ENCODE results near the gene ALDH2. TPM values are rescaled to one million over a fixed set of nuclear protein-coding genes. Genes with fewer than 3 reads are reported as not detected.

ALDH2 gene
- total and polyA plus RNA-seq, 8 donors = 22.3 to 80.2 (median 40.6) TPM

DNA sequence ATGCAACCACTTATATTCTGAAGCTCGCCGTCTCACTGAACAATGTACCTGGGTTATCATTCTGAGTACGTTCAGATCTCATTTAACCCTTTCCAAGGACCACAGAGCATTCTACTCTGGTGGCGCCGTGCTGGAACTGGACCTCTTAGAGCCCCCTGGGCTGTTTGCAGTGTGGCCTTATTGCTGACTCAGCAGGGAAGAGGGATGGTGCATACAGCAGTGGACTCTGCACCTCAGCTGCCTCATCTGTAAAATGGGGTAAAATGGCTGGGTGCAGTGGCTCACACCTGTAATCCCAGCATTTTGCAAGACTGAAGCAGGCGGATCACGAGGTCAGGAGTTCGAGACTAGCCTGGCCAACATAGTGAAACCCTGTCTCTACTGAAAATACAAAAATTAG is 2.9 kb downstream of the ALDH2 start:
- TF ChIP-seq, protein P1, sequence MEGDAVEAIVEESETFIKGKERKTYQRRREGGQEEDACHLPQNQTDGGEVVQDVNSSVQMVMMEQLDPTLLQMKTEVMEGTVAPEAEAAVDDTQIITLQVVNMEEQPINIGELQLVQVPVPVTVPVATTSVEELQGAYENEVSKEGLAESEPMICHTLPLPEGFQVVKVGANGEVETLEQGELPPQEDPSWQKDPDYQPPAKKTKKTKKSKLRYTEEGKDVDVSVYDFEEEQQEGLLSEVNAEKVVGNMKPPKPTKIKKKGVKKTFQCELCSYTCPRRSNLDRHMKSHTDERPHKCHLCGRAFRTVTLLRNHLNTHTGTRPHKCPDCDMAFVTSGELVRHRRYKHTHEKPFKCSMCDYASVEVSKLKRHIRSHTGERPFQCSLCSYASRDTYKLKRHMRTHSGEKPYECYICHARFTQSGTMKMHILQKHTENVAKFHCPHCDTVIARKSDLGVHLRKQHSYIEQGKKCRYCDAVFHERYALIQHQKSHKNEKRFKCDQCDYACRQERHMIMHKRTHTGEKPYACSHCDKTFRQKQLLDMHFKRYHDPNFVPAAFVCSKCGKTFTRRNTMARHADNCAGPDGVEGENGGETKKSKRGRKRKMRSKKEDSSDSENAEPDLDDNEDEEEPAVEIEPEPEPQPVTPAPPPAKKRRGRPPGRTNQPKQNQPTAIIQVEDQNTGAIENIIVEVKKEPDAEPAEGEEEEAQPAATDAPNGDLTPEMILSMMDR (IDR thresholded peaks at IDR 0.05) = no peak
- H3K36me3 ChIP-seq = no peaks in the 10 kb centered on the region
- no peak for DNase-seq
- WGBS, 2 donors = 77 to 80% methylated on average over 8 of the region's 8 CpGs
- H3K4me1 ChIP-seq = peaks cover 15 to 36% (median 18%) of the 10 kb centered on the region in 3 donors
- H3K27me3 ChIP-seq = no peaks in the 10 kb centered on the region
- ATAC-seq = no peak
- H3K9me3 ChIP-seq = no peaks in the 10 kb centered on the region
- intact Hi-C loops (cut with DNase I) = loop anchor here in 1 of 3 donors (10.0 kb wide), 1 partner anchor 45 kb away; no protein-coding TSS in a partner anchor
- FAIRE-seq = no peak
- H3K27ac ChIP-seq = no peak overlapping the region
- no peak overlapping the region for H3K4me3 ChIP-seq

DNA sequence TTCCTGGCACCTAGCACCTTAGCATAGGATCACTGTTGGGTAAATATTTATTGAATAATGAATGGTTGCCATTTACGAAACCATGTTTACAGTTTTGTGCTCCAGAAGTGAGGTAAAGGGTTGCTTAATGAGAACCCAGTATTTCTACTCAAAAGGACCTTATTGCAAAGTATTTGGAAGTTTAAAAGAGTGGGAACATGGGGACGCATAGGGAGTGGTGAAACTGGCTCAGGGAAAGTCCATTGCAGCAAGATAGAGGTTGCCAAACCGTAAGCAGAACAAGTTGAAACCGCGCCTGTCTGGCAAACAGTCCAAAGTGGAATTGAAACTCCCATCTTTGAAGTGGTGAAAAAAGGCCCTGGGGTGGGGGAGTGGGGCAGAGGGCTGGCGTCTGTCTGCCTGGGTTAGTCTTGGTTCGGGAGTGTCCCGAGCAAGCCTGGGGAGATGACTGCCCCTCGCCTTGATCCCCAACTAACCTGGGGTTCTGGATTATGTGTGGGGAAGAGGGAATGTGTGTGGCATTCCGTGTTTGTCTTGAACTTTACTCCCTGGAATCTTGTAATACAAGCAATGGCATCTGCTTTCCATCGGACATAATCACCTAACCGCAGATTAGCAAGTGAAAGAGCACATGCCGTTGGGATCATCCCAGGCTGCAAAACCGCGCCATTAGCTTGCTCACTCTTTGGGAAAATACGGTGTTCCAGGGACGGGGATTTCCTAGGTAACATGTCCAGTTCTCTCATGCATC is 7.2 kb downstream of the ALDH2 start:
- H3K4me3 ChIP-seq = no peak overlapping the region

DNA sequence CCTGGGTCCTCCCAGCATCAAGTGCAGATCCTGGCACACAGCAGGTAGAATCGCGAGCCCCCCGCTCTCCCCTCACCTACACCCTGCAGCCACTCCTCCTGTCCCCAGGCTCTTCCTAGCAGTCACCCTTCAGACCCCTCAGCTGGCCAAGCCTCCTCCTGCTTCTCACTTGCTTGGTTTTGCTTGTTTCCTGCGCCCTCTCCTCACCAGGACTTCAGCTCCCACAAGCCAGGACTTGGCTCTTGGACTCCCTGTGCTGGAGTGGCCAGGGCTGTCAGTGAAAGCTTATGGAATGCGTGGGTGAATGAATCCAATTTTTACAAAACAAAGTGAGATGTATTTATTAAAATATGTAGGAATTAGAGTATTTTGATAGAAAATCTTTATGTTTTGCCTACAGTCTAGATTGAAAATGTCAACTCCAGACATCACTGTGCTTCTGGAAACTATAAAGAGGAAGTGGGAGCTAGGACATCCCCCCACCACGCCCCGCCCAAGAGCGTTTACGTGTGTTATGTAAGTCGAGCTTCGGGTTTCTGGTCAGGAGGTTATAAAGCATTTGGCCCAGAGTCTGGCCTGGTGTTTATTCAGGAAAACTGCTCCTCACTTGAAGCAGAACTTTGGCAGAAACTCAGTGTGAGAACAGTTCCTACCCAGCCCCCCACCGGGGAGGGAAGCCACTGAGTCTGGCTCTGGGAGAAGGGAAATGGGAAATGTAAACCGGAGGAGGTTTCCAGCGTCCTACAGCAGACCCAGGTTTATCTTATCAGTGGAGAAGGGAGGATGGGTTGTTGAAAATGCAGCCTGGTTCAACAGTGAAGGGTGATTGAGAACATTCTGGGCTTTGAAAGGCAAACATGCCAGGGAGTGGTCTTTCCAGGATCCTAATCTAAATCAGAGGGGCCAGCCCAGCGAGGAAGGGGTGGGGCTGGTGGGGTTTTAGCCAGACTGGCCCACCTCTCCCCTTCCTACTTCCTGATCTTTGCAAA is 8.8 kb downstream of the ALDH2 start:
- ATAC-seq (peak; percentile 53 to 75 (median 71)), DNase-seq (peak in 5 of 6 donors; percentile 70 to 89 (median 84)), FAIRE-seq (peak; percentile 56)
- peaks cover 51 to 67% (median 55%) of the 10 kb centered on the region in 3 donors for H3K4me1 ChIP-seq
- no peaks in the 10 kb centered on the region for H3K9me3 ChIP-seq
- 13 to 17% methylated on average over 15 of the region's 15 CpGs for WGBS, 2 donors
- no peaks in the 10 kb centered on the region for H3K36me3 ChIP-seq
- TF ChIP-seq, protein P1 (IDR thresholded peaks at IDR 0.05) = no peak
- intact Hi-C loops (cut with DNase I) = no loop called here
- H3K27me3 ChIP-seq = no peaks in the 10 kb centered on the region
- peak overlapping the region in 1 of 4 donors; percentile 14 for H3K4me3 ChIP-seq
- H3K27ac ChIP-seq = peak overlapping the region; percentile 64 to 97 (median 90)

More for the DNA sequence above, 7.2 kb downstream of the ALDH2 start:
- Histone ChIP-seq H3K27ac (peak overlapping the region; percentile 64 to 97 (median 90)), H3K9me3 (no peaks in the 10 kb centered on the region), H3K27me3 (no peaks in the 10 kb centered on the region), H3K36me3 (no peaks in the 10 kb centered on the region), H3K4me1 (peaks cover 51 to 66% (median 55%) of the 10 kb centered on the region in 3 donors)
- intact Hi-C loops (cut with DNase I) = no loop called here
- FAIRE-seq = no peak
- peak in 3 of 4 donors; percentile 17 to 29 (median 19) for ATAC-seq
- TF ChIP-seq, protein P1 (IDR thresholded peaks at IDR 0.05) = no peak
- 23 to 29% methylated on average over 17 of the region's 17 CpGs for WGBS, 2 donors
- DNase-seq = peak in 2 of 6 donors; percentile 45 to 75

DNA sequence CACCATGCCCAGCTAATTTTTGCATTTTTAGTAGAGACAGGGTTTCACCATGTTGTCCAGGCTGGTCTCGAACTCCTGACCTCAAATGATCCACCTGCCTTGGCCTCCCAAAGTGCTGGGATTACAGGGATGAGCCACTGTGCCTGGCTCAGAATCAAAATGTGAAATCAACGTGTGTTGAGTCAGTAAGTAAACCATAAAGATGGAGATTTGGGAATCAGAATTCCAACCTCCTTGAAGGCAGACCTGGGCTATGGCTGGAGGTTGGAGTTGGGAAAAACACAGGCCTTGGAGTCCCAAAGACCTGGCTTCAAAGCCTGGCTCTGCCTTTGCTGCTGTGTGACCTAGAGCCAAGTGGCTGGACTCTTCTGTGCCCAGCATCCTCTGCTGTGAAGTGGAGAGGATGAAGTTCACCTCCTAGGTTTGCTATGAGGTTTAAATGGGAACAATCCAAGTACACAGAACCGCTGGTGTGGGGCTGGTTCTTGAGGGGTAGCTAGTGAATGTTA is 10.2 kb downstream of the ALDH2 start:
- H3K27ac ChIP-seq = peak overlapping the region; percentile 64 to 97 (median 90)
- H3K9me3 ChIP-seq = no peaks in the 10 kb centered on the region
- intact Hi-C loops (cut with DNase I) = no loop called here
- no peak for ATAC-seq
- TF ChIP-seq, protein P1 (IDR thresholded peaks at IDR 0.05) = no peak
- FAIRE-seq = no peak
- peaks cover 51 to 72% (median 55%) of the 10 kb centered on the region in 3 donors for H3K4me1 ChIP-seq
- 44 to 46% methylated on average over 3 of the region's 3 CpGs for WGBS, 2 donors
- H3K36me3 ChIP-seq = peaks cover 0 to 9% (median 0%) of the 10 kb centered on the region in 3 donors
- DNase-seq = no peak
- no peaks in the 10 kb centered on the region for H3K27me3 ChIP-seq
- no peak overlapping the region for H3K4me3 ChIP-seq

Measured in pancreas (tissue), 10 donors.